ENCODE measurements around the gene HAPLN3. TPM values are rescaled to one million over a fixed set of nuclear protein-coding genes. Genes with fewer than 3 reads are reported as not detected.

Gene HAPLN3
- total RNA-seq, 2 experiments from 2014 or later, result 79.0 to 80.2 TPM

- Histone ChIP-seq H3K4me3 (ENCODE audit: low read length) (no peak overlapping the region), H3K27me3 (ENCODE audit: control insufficient read depth in 1 of 2, insufficient read depth in 2 of 2, low read length in 2 of 2) (no peaks in the 10 kb centered on the region), H3K9me3 (ENCODE audit: control insufficient read depth in 1 of 2, insufficient read depth in 1 of 2, low read length in 2 of 2) (no peaks in the 10 kb centered on the region), H3K27ac (ENCODE audit: low read depth in 1 of 2, low read length in 2 of 2) (no peak overlapping the region), H3K36me3 (ENCODE audit: insufficient read depth, low read length) (no peaks in the 10 kb centered on the region), H3K4me1 (ENCODE audit: insufficient read depth, low read length) (peaks cover 5% of the 10 kb centered on the region)
- peaks cover 5% of the 10 kb centered on the region for H3K27me3 Mint-ChIP-seq
- intact Hi-C loops (cut with DNase I, micrococcal nuclease), result loop anchor here in 1 of 2 experiments (10.0 kb wide), 1 partner anchor 360 kb away; no protein-coding TSS in a partner anchor
- CTCF ChIA-PET, result interaction anchor here (1.6 kb wide), 1 partner anchor 213 kb away, joined by 3 read pairs; no protein-coding TSS in a partner anchor
- no peaks in the 10 kb centered on the region for H3K9me3 Mint-ChIP-seq
- DNase-seq (no peak), ATAC-seq (ENCODE audit: poor library complexity) (no peak)
- no peak overlapping the region for H3K27ac Mint-ChIP-seq
- no peak for TF ChIP-seq CTCF (IDR thresholded peaks at IDR 0.05)
- no peaks in the 10 kb centered on the region for H3K4me1 Mint-ChIP-seq (ENCODE audit: low read depth)
- no peak overlapping the region for H3K4me3 Mint-ChIP-seq
- POLR2A ChIA-PET, result no interaction called here
- H3K36me3 Mint-ChIP-seq (ENCODE audit: low read depth), result no peaks in the 10 kb centered on the region
These were observed 60.2 kb downstream of the HAPLN3 start for GRCh38 chr15:88835119-88835518.

GRCh38 chr15:88834211-88834812 lies 61.0 kb downstream of the HAPLN3 start:
- Histone ChIP-seq H3K27ac (ENCODE audit: low read depth in 1 of 2, low read length in 2 of 2) (no peak overlapping the region), H3K4me1 (ENCODE audit: insufficient read depth, low read length) (peaks cover 5% of the 10 kb centered on the region), H3K36me3 (ENCODE audit: insufficient read depth, low read length) (no peaks in the 10 kb centered on the region), H3K27me3 (ENCODE audit: control insufficient read depth in 1 of 2, insufficient read depth in 2 of 2, low read length in 2 of 2) (no peaks in the 10 kb centered on the region), H3K4me3 (ENCODE audit: low read length) (no peak overlapping the region), H3K9me3 (ENCODE audit: control insufficient read depth in 1 of 2, insufficient read depth in 1 of 2, low read length in 2 of 2) (no peaks in the 10 kb centered on the region)
- peaks cover 3% of the 10 kb centered on the region for H3K27me3 Mint-ChIP-seq
- no peak overlapping the region for H3K4me3 Mint-ChIP-seq
- ChIA-PET CTCF (interaction anchor here (0.8 to 1.6 kb wide), 3 partner anchors 209 to 212 kb away, joined by 3 to 4 read pairs (median 3); no protein-coding TSS in a partner anchor), POLR2A (no interaction called here)
- intact Hi-C loops (cut with DNase I, micrococcal nuclease), result loop anchor here (1.0 to 10.0 kb wide), 4 partner anchors 210 to 587 kb away; no protein-coding TSS in a partner anchor
- ATAC-seq (ENCODE audit: poor library complexity), result no peak
- no peaks in the 10 kb centered on the region for H3K9me3 Mint-ChIP-seq
- no peaks in the 10 kb centered on the region for H3K4me1 Mint-ChIP-seq (ENCODE audit: low read depth)
- no peaks in the 10 kb centered on the region for H3K36me3 Mint-ChIP-seq (ENCODE audit: low read depth)
- no peak for TF ChIP-seq CTCF (IDR thresholded peaks at IDR 0.05)
- DNase-seq, result peak in 11 of 14 experiments; percentile 5 to 45 (median 23)
- no peak overlapping the region for H3K27ac Mint-ChIP-seq

- no peaks in the 10 kb centered on the region for H3K36me3 ChIP-seq (ENCODE audit: insufficient read depth, low read length)
- DNase-seq, result no peak
- TF ChIP-seq CTCF (IDR thresholded peaks at IDR 0.05), result no peak
- no peaks in the 10 kb centered on the region for H3K9me3 Mint-ChIP-seq
- H3K27me3 ChIP-seq (ENCODE audit: control insufficient read depth in 1 of 2, insufficient read depth in 2 of 2, low read length in 2 of 2), result no peaks in the 10 kb centered on the region
- no peaks in the 10 kb centered on the region for H3K9me3 ChIP-seq (ENCODE audit: control insufficient read depth in 1 of 2, insufficient read depth in 1 of 2, low read length in 2 of 2)
- H3K27ac Mint-ChIP-seq, result no peak overlapping the region
- CTCF ChIA-PET, result interaction anchor here (0.8 to 1.6 kb wide), 3 partner anchors 209 to 212 kb away, joined by 3 to 4 read pairs (median 3); no protein-coding TSS in a partner anchor
- H3K4me1 ChIP-seq (ENCODE audit: insufficient read depth, low read length), result peaks cover 5% of the 10 kb centered on the region
- H3K27ac ChIP-seq (ENCODE audit: low read depth in 1 of 2, low read length in 2 of 2), result no peak overlapping the region
- no peaks in the 10 kb centered on the region for H3K4me1 Mint-ChIP-seq (ENCODE audit: low read depth)
- no peak for ATAC-seq (ENCODE audit: poor library complexity)
- intact Hi-C loops (cut with DNase I, micrococcal nuclease), result loop anchor here (1.0 to 10.0 kb wide), 4 partner anchors 209 to 586 kb away; no protein-coding TSS in a partner anchor
- H3K36me3 Mint-ChIP-seq (ENCODE audit: low read depth), result no peaks in the 10 kb centered on the region
- H3K27me3 Mint-ChIP-seq, result no peaks in the 10 kb centered on the region
- no peak overlapping the region for H3K4me3 ChIP-seq (ENCODE audit: low read length)
- POLR2A ChIA-PET, result no interaction called here
- H3K4me3 Mint-ChIP-seq, result no peak overlapping the region
These were observed 61.6 kb downstream of the HAPLN3 start for GRCh38 chr15:88833731-88834100.

Measured in CD4-positive, alpha-beta T cell (primary cell).